Panc1 (cell line): ENCODE results near the gene EXOC6B. TPM values are rescaled to one million over a fixed set of nuclear protein-coding genes. Genes with fewer than 3 reads are reported as not detected.

Experiments used
- ATAC-seq: fragments of 200-7000 bp; cut with Tn5 transposase; 2 replicates; pipeline ENCODE4 v1.9.1; 2020; ENCODE audit warnings: mild to moderate bottlenecking, moderate library complexity
- BruUV-seq: library from RNA; stranded (reverse); fragments of 400-500 nt; replicated peaks from 2 replicates; lab custom pipeline; 2021; lab: Mats Ljungman, UMichigan
- CTCF ChIA-PET: fragments of 300-600 bp; sonication (Branson Sonifier 250); formaldehyde crosslinking; loops from one replicate; lab custom pipeline; 2022; ENCODE audit warnings: antibody characterized with exemption; lab: Charles Lee
- POLR2A ChIA-PET: fragments of 300-600 bp; sonication (Branson Sonifier 250); formaldehyde crosslinking; loops from one replicate; lab custom pipeline; 2022; ENCODE audit warnings: antibody characterized with exemption; lab: Charles Lee
- DNase-seq: peaks from one replicate; pipeline ENCODE4 v3.0.0-alpha.2; 2010; ENCODE audit warnings: low read depth, low spot score
- H3K27ac ChIP-seq: 2 replicates; pipeline ENCODE4 v1.5.1; 2011; ENCODE audit warnings: mild to moderate bottlenecking, low read length, inconsistent platforms
- H3K27me3 ChIP-seq: fragments of 200-500 bp; sonication (Bioruptor generic); 2 replicates; pipeline ENCODE4 v1.6.0; 2014; ENCODE audit warnings: low read length, inconsistent platforms; ENCODE audit not compliant: control insufficient read depth, insufficient read depth
- H3K36me3 ChIP-seq: fragments of 200-500 bp; sonication (Bioruptor generic); 2 replicates; pipeline ENCODE4 v1.5.1; 2014; ENCODE audit warnings: inconsistent platforms, mild to moderate bottlenecking, low read length, moderate library complexity; ENCODE audit not compliant: control insufficient read depth, insufficient read depth
- H3K4me1 ChIP-seq: 2 replicates; pipeline ENCODE4 v1.5.1; 2011; ENCODE audit warnings: inconsistent platforms, mild to moderate bottlenecking, low read length, moderate library complexity; ENCODE audit not compliant: control insufficient read depth, insufficient read depth
- H3K4me3 ChIP-seq, 2 experiments: 2 replicates each; pipeline ENCODE4 v1.5.1; 2011 to 2012; ENCODE audit warnings: low read depth in 2 of 2, low read length in 2 of 2, mild to moderate bottlenecking in 2 of 2, inconsistent platforms in 1 of 2, moderate library complexity in 1 of 2
- H3K9me3 ChIP-seq: fragments of 200-500 bp; sonication (Bioruptor generic); 2 replicates; pipeline ENCODE4 v1.5.1; 2014; ENCODE audit warnings: low read depth, mild to moderate bottlenecking, inconsistent platforms, low read length, moderate library complexity; ENCODE audit not compliant: control insufficient read depth, insufficient read depth
- CTCF ChIP-seq: fragments of 450-650 bp; IDR thresholded peaks from 2 replicates; pipeline ENCODE4 v1.5.1; 2017; ENCODE audit warnings: mild to moderate bottlenecking
- POLR2AphosphoS5 ChIP-seq: IDR thresholded peaks from 2 replicates; pipeline ENCODE4 v1.6.1; 2012; ENCODE audit warnings: mild to moderate bottlenecking, low read depth, low read length, moderate library complexity
- REST ChIP-seq, 2 experiments: IDR thresholded peaks; 2 replicates each; pipeline ENCODE4 v1.6.1; 2011 to 2012; ENCODE audit warnings: low read depth in 2 of 2, control low read depth in 1 of 2, low read length in 1 of 2, mild to moderate bottlenecking in 1 of 2, moderate library complexity in 1 of 2; ENCODE audit not compliant: insufficient read depth in 1 of 2
- SIN3A ChIP-seq: IDR thresholded peaks from 2 replicates; pipeline ENCODE4 v1.6.1; 2012; ENCODE audit warnings: low read depth, mild to moderate bottlenecking, low read length, moderate library complexity, borderline replicate concordance; ENCODE audit not compliant: insufficient read depth
- TCF7L2 ChIP-seq: IDR thresholded peaks from 2 replicates; pipeline ENCODE4 v1.6.1; 2011; ENCODE audit warnings: mild to moderate bottlenecking, low read depth, low read length, inconsistent platforms
- in situ Hi-C: cut with HindIII; loops from 2 replicates; pipeline ENCODE4 v1.10.0; 2016; ENCODE audit warnings: low sequenced_read_pairs, low pct_unique_long_range_greater_than_20kb
- intact Hi-C: fragments of 100-400 bp; cut with micrococcal nuclease; formaldehyde crosslinking; loops from one replicate; pipeline ENCODE4 v1.10.0; 2022; ENCODE audit not compliant: unreplicated experiment
- total RNA-seq: library from RNA; stranded (reverse); gene quantifications from one replicate; pipeline ENCODE4 v1.2.1, GENCODE V29; 2021; ENCODE audit not compliant: unreplicated experiment

The EXOC6B gene
- total RNA-seq, 1 experiment from 2014 or later: 23.2 TPM

- TF ChIP-seq SIN3A: no peak
- no peak for TF ChIP-seq REST (IDR thresholded peaks at IDR 0.05; ENCODE audit: insufficient read depth in 1 of 2, low read depth in 2 of 2, low read length in 1 of 2)
- TF ChIP-seq CTCF: no peak
- TF ChIP-seq POLR2AphosphoS5: no peak
- TF ChIP-seq TCF7L2: no peak
- no peak for ATAC-seq
- no TSS peak for BruUV-seq
Measured at GRCh38 chr2:72415781-72416475, 409.9 kb downstream of the EXOC6B start.

GRCh38 chr2:72415241-72415661, 410.6 kb downstream of the EXOC6B start:
- ChIA-PET CTCF (no interaction called here), POLR2A (no interaction called here)
- no TSS peak for BruUV-seq
- no peaks in the 10 kb centered on the region for H3K36me3 ChIP-seq
- no peak overlapping the region for H3K27ac ChIP-seq
- DNase-seq (no peak), ATAC-seq (no peak)
- no peaks in the 10 kb centered on the region for H3K9me3 ChIP-seq
- no peak for TF ChIP-seq CTCF
- no peak for TF ChIP-seq POLR2AphosphoS5
- TF ChIP-seq SIN3A: no peak
- TF ChIP-seq TCF7L2: no peak
- TF ChIP-seq REST (IDR thresholded peaks at IDR 0.05; ENCODE audit: insufficient read depth in 1 of 2, low read depth in 2 of 2, low read length in 1 of 2): no peak
- H3K4me1 ChIP-seq: no peaks in the 10 kb centered on the region
- in situ Hi-C loops: no loop called here
- intact Hi-C loops: no loop called here
- H3K4me3 ChIP-seq: no peak overlapping the region
- H3K27me3 ChIP-seq: no peaks in the 10 kb centered on the region

More at GRCh38 chr2:72415781-72416475, 409.9 kb downstream of the EXOC6B start:
- Histone ChIP-seq H3K4me1 (no peaks in the 10 kb centered on the region), H3K9me3 (no peaks in the 10 kb centered on the region), H3K27ac (no peak overlapping the region), H3K4me3 (no peak overlapping the region), H3K36me3 (no peaks in the 10 kb centered on the region), H3K27me3 (no peaks in the 10 kb centered on the region)
- in situ Hi-C loops: no loop called here
- DNase-seq: no peak
- intact Hi-C loops: no loop called here
- ChIA-PET POLR2A (no interaction called here), CTCF (no interaction called here)
